Neural progenitor cell (in vitro differentiated cells): ENCODE data around the gene RSPH10B2.
"Not testable (repeated sequence)": the region's sequence is repeated elsewhere in the genome, so short reads cannot be mapped to it uniquely, and the experiment has no call there.

Source experiments
- EZH2 ChIP-seq: fragments of 200-600 bp; sonication (generic); IDR thresholded peaks from 2 replicates; pipeline ENCODE4 v1.6.1; 2017; ENCODE audit warnings: antibody characterized with exemption, mild to moderate bottlenecking, moderate library complexity
- EZH2phosphoT487 ChIP-seq: fragments of 200-600 bp; sonication (generic); IDR thresholded peaks from 2 replicates; pipeline ENCODE4 v1.6.1; 2017; ENCODE audit warnings: antibody characterized with exemption
- TF ChIP-seq, protein P1 (sequence below): fragments of 200-600 bp; sonication (generic); IDR thresholded peaks from 2 replicates; pipeline ENCODE4 v1.5.1; 2017; ENCODE audit warnings: antibody characterized with exemption, mild to moderate bottlenecking

DNA sequence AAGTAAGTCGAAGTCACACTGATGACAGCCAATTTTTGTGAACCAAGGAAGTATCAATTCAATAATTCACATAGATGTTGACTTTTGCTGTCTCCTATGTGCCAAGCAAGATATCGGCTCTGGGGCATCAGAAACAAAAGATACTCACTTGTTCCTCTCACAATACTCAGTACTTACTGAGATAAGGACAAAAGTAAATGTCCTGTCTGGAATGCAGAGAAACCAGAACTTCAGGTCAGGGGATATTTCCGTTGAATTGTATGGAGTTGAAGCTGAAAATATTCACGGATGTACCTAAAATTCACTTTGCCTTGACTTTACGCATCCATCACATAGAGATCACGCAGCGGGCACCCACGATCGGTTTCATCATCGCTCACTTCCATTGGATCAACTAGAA is 83.2 kb downstream of the RSPH10B2 start:
- TF ChIP-seq, protein P1, sequence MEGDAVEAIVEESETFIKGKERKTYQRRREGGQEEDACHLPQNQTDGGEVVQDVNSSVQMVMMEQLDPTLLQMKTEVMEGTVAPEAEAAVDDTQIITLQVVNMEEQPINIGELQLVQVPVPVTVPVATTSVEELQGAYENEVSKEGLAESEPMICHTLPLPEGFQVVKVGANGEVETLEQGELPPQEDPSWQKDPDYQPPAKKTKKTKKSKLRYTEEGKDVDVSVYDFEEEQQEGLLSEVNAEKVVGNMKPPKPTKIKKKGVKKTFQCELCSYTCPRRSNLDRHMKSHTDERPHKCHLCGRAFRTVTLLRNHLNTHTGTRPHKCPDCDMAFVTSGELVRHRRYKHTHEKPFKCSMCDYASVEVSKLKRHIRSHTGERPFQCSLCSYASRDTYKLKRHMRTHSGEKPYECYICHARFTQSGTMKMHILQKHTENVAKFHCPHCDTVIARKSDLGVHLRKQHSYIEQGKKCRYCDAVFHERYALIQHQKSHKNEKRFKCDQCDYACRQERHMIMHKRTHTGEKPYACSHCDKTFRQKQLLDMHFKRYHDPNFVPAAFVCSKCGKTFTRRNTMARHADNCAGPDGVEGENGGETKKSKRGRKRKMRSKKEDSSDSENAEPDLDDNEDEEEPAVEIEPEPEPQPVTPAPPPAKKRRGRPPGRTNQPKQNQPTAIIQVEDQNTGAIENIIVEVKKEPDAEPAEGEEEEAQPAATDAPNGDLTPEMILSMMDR, result not testable (repeated sequence)
- TF ChIP-seq EZH2, EZH2phosphoT487: not testable (repeated sequence)
